Spleen (tissue), 11 donors: ENCODE measurements around the gene SIM1. TPM values are rescaled to one million over a fixed set of nuclear protein-coding genes. Genes with fewer than 3 reads are reported as not detected.
A peak's percentile ranks its signal among the peaks of the same experiment; 100 is the strongest.

ENCODE experiments used
- DNase-seq: peaks from one replicate; pipeline ENCODE4 v3.0.0-alpha.2; 2020
- H3K27ac ChIP-seq, 8 donors: fragments of 200-600 bp; sonication (generic) in 7 of 8; 1 replicate in 4 of 8; 2 replicates in 4 of 8; pipeline versions ENCODE4 v1.5.0 to v1.8.0; 2016 to 2021; ENCODE audit warnings: inconsistent platforms in 4 of 8, mild to moderate bottlenecking in 4 of 8, moderate library complexity in 1 of 8
- H3K27me3 ChIP-seq, 7 donors: fragments of 200-600 bp; sonication (generic) in 6 of 7; replicated peaks in 1 of 7; 1 replicate in 4 of 7; 2 replicates in 3 of 7; pipeline versions ENCODE4 v1.5.0 to v1.8.0; 2016 to 2021; ENCODE audit warnings: inconsistent platforms in 3 of 7, mild to moderate bottlenecking in 1 of 7
- H3K36me3 ChIP-seq, 6 donors: fragments of 200-600 bp; sonication (generic) in 5 of 6; 1 replicate in 4 of 6; 2 replicates in 2 of 6; pipeline versions ENCODE4 v1.5.0 to v1.8.0; 2016 to 2021; ENCODE audit warnings: inconsistent platforms in 2 of 6
- H3K4me1 ChIP-seq, 6 donors: fragments of 200-600 bp; sonication (generic) in 5 of 6; 1 replicate in 3 of 6; 2 replicates in 3 of 6; pipeline versions ENCODE4 v1.5.0 to v1.8.0; 2016 to 2021; ENCODE audit warnings: inconsistent platforms in 3 of 6
- H3K4me3 ChIP-seq, 8 donors: fragments of 200-600 bp; sonication (generic) in 7 of 8; 1 replicate in 4 of 8; 2 replicates in 4 of 8; pipeline versions ENCODE4 v1.5.0 to v1.8.0; 2016 to 2021; ENCODE audit warnings: inconsistent platforms in 4 of 8, mild to moderate bottlenecking in 4 of 8, moderate library complexity in 2 of 8
- H3K9me3 ChIP-seq, 8 donors: fragments of 200-600 bp; sonication (generic) in 7 of 8; 1 replicate in 4 of 8; 2 replicates in 4 of 8; pipeline versions ENCODE4 v1.5.0 to v1.8.0; 2016 to 2021; ENCODE audit warnings: inconsistent platforms in 4 of 8
- POLR2A ChIP-seq, 3 donors: fragments of 450-650 bp; IDR thresholded peaks; one replicate each; pipeline ENCODE4 v1.5.1; 2017; ENCODE audit warnings: antibody characterized with exemption in 3 of 3, mild to moderate bottlenecking in 1 of 3
- POLR2AphosphoS5 ChIP-seq, 3 donors: sonication (generic); formaldehyde crosslinking; IDR thresholded peaks; one replicate each; pipeline ENCODE4 v1.5.1; 2017; ENCODE audit warnings: antibody characterized with exemption in 3 of 3
- WGBS, 5 donors: extraction: QIAGEN DNeasy Blood & Tissue Kit in 3 of 5; methylation state at CpG; one replicate each; pipeline versions ENCODE4 v1.1.5 to v1.1.7; 2013 to 2018; 5-methylcytosine and 5-hydroxymethylcytosine counted together
- intact Hi-C: fragments of 100-400 bp; cut with DNase I; formaldehyde crosslinking; loops from one replicate; pipeline ENCODE4 v1.15.0; 2023; ENCODE audit warnings: low total_unique reads
- polyA plus RNA-seq, 3 donors: library from polyadenylated mRNA; stranded (reverse); fragments of 200-250 nt; gene quantifications; one replicate each; pipeline ENCODE4 v1.2.1, GENCODE V29; 2013
- total RNA-seq, 7 donors: library from RNA; depleted of rRNA in 3 of 7; stranded (reverse); fragments of >200 nt in 3 of 7; fragmentation: NEBNext Ultra II Directional in 4 of 7; extraction: Animal tissue kit (Norgen Biotek cat#: 25700) in 4 of 7; gene quantifications; one replicate each; pipeline versions ENCODE4 v1.1.0 to v1.2.1, GENCODE V29; 2016 to 2021
- TF ChIP-seq, protein P1 (sequence below), 11 experiments: fragments of 200-600 bp in 7 of 11; fragments of 450-650 bp in 4 of 11; sonication (generic) in 4 of 11; IDR thresholded peaks in 8 of 11; conservative IDR thresholded peaks in 3 of 11; 1 replicate in 7 of 11; 2 replicates in 4 of 11; pipeline versions ENCODE4 v1.4.0 to v1.8.0; 2016 to 2021; ENCODE audit warnings: antibody characterized with exemption in 11 of 11, inconsistent platforms in 4 of 11, mild to moderate bottlenecking in 1 of 11
- donor health status: healthy with polysubstance abuse.
- donor health status: DM: no; HTN: no; CAD: no; lungs with moderate emphysema.
- donor health status: DM: no; HTN: no; CAD: no.
- donor health status: Bipolar disorder and iron deficiency.
- donor health status: healthy.
- donor health status: DM: no; HTN: no; CAD: no.
- donor health status: DM: yes; HTN: yes; CAD: no.

SIM1 gene
- total and polyA plus RNA-seq, 10 donors, result not detected

DNA sequence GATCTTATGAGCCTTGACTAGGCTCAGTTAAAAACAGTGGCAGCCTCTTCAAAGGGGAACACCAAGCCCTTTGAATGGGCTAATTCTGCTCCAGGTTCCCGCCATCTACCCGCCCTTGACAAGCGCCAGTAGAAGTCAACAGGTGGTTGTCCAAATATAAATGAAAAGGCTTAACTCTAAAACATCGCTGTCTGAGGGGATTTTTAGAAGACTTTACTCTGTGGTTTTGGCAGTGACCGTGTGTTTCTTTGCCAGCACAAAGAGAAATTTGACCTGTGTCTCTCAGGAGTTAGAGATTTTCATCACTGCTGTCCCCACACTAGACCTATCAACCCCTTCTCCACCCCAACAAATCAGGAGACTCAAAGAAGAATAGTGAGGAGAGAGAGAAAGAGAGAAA is 19.8 kb upstream of the SIM1 start:
- H3K27me3 ChIP-seq, result peaks cover 0 to 25% (median 0%) of the 10 kb centered on the region in 7 donors
- DNase-seq, result no peak
- H3K27ac ChIP-seq, result no peak overlapping the region
- no peaks in the 10 kb centered on the region for H3K36me3 ChIP-seq
- H3K4me3 ChIP-seq, result no peak overlapping the region
- intact Hi-C loops, result loop anchor here (5.0 kb wide), 1 partner anchor 372 kb away; no protein-coding TSS in a partner anchor
- TF ChIP-seq POLR2AphosphoS5 (IDR thresholded peaks at IDR 0.05) (no peak), POLR2A (IDR thresholded peaks at IDR 0.05) (no peak)
- no peaks in the 10 kb centered on the region for H3K9me3 ChIP-seq
- no peaks in the 10 kb centered on the region for H3K4me1 ChIP-seq
- 69 to 86% (median 77%) methylated on average over 5 of the region's 5 CpGs for WGBS, 5 donors

DNA sequence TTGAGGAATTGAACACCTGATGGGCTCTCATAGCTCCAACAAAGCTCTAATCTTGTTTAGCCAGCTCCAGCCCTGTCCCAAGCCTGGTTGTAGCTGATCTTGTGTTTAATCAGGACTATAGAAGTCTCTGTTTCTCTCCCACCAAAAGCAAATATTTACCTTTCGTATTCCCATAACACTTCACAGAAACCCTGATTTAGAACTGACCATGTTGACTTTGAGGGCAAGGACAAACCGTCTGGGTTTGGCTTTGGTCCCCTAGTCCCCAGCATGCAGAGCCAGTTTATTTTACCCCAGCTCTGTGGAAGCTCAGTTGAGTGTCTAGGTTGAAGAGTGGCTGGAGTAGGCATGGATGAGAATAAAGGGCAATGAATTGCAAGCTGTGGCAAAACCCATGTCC is 18.0 kb upstream of the SIM1 start:
- WGBS, 5 donors, result 81 to 86% (median 83%) methylated on average over 2 of the region's 2 CpGs
- Histone ChIP-seq H3K27ac (no peak overlapping the region), H3K9me3 (no peaks in the 10 kb centered on the region), H3K27me3 (peaks cover 0 to 31% (median 0%) of the 10 kb centered on the region in 7 donors), H3K4me3 (no peak overlapping the region), H3K36me3 (no peaks in the 10 kb centered on the region), H3K4me1 (no peaks in the 10 kb centered on the region)
- DNase-seq, result no peak
- TF ChIP-seq POLR2A (IDR thresholded peaks at IDR 0.05), result no peak
- TF ChIP-seq POLR2AphosphoS5 (IDR thresholded peaks at IDR 0.05), result no peak
- TF ChIP-seq, protein P1, sequence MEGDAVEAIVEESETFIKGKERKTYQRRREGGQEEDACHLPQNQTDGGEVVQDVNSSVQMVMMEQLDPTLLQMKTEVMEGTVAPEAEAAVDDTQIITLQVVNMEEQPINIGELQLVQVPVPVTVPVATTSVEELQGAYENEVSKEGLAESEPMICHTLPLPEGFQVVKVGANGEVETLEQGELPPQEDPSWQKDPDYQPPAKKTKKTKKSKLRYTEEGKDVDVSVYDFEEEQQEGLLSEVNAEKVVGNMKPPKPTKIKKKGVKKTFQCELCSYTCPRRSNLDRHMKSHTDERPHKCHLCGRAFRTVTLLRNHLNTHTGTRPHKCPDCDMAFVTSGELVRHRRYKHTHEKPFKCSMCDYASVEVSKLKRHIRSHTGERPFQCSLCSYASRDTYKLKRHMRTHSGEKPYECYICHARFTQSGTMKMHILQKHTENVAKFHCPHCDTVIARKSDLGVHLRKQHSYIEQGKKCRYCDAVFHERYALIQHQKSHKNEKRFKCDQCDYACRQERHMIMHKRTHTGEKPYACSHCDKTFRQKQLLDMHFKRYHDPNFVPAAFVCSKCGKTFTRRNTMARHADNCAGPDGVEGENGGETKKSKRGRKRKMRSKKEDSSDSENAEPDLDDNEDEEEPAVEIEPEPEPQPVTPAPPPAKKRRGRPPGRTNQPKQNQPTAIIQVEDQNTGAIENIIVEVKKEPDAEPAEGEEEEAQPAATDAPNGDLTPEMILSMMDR (IDR thresholded peaks at IDR 0.05 in 8 of 11, conservative IDR thresholded peaks at IDR 0.05 in 3 of 11), result no peak
- intact Hi-C loops, result loop anchor here (5.0 kb wide), 1 partner anchor 370 kb away; no protein-coding TSS in a partner anchor

DNA sequence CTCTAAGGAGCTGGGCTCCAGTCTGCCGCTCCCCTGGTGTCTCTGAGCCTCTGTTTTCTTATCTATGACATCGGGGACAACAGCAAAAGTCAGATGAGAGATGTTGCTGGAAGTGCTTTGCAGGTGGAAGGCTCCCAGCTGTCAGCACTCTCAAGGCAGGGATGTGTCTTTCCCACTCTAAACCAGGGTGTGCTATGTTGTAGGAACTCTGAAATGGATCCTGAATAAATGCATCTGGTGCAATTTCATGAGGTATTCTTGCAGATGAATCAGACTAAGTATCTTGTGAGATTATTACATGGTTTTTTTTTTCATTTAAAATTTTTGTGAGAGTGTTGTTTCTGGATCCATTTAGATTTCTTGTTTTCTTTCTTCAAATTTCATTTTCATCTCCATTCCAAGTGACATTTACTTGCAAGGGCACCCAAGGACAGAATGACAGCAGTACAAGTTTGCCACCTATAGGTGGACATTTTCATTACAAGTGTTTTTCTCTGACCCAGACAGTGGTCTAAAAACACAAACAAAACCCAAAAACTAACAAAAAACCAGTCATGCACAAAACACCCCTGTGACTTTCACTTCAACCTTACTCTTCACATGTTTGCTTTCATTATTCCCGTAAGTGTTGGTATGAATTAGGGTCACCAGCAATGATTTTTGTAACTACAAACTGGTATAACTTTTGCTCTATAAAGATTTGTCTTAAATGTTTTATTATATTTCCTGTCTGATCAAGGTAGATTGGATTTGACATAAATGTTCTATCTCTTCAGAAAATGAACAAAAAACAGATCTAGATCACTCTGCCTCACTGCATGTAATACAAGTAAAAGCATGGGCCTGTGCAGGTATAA is 14.7 kb upstream of the SIM1 start:
- Histone ChIP-seq H3K9me3 (no peaks in the 10 kb centered on the region), H3K27ac (no peak overlapping the region), H3K4me3 (no peak overlapping the region), H3K36me3 (no peaks in the 10 kb centered on the region), H3K27me3 (peaks cover 0 to 34% (median 0%) of the 10 kb centered on the region in 7 donors), H3K4me1 (no peaks in the 10 kb centered on the region)
- DNase-seq, result no peak
- intact Hi-C loops, result loop anchor here (5.0 kb wide), 1 partner anchor 367 kb away; no protein-coding TSS in a partner anchor
- TF ChIP-seq, protein P1 (IDR thresholded peaks at IDR 0.05 in 8 of 11, conservative IDR thresholded peaks at IDR 0.05 in 3 of 11), result peak in 9 of 11 experiments; percentile 47 to 70 (median 56)
- TF ChIP-seq POLR2A (IDR thresholded peaks at IDR 0.05), result no peak
- 60 to 72% (median 71%) methylated on average over 3 of the region's 3 CpGs for WGBS, 5 donors

DNA sequence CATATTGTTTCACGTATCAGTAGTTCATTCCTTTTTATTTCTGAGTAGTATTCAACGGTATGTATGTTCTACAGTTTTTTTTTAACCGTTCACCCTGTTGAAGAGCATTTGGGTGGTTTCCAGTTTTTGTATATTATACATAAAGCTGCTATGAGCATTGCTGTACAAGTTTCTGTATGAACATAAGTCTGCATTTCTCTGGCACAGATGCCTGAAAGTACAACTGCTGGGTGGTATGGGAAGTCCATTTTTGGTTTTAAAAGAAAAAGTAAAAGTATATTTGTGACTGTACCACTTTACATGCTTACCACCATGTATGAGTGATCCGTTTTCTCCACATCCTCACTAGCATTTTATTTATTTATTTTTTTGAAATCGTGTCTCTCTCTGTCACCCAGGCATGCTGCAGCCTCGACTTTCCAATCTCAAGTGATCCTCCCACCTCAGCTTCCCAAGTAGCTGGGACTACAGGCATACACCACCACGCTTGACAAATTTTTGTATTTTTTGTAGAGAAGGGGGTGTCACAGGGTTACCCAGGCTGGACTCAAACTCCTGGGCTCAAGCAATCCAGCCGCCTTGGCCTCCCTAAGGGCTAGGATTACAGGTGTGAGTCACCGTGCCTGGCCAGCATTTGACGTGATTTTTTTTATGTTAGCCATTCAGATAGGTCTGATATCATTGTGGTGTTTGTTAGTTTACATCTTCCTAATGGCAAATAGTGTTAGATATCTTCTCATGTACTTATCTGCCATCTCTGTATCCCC is 11.0 kb upstream of the SIM1 start:
- Histone ChIP-seq H3K36me3 (no peaks in the 10 kb centered on the region), H3K4me3 (no peak overlapping the region), H3K27ac (no peak overlapping the region), H3K27me3 (peaks cover 0 to 60% (median 17%) of the 10 kb centered on the region in 7 donors), H3K4me1 (no peaks in the 10 kb centered on the region), H3K9me3 (no peaks in the 10 kb centered on the region)
- no peak for TF ChIP-seq POLR2A (IDR thresholded peaks at IDR 0.05)
- WGBS, 5 donors, result 66 to 75% (median 72%) methylated on average over 10 of the region's 10 CpGs
- no peak for DNase-seq
- intact Hi-C loops, result no loop called here

DNA sequence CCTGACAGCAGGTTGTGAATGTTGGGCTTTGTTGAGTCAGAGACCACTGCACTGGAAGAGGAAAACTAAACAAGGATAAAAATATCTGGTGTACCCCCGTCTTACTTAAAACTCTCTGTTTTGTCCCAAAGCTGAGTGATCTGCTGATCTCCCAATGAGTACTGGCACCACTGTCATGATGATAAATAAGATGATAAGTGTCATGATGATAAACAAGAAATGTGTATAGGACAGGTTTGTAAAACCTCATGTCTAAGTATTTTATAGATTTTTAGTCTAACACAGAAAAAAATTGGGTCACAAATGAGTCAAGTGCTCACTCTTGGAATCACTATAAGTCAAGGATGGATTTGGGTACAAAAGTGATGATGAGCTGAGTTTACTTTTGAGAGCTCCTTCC is 8.5 kb upstream of the SIM1 start:
- H3K4me1 ChIP-seq, result no peaks in the 10 kb centered on the region
- H3K4me3 ChIP-seq, result no peak overlapping the region
- no peaks in the 10 kb centered on the region for H3K9me3 ChIP-seq
- no peak for TF ChIP-seq POLR2AphosphoS5 (IDR thresholded peaks at IDR 0.05)
- no peak for TF ChIP-seq POLR2A (IDR thresholded peaks at IDR 0.05)
- TF ChIP-seq, protein P1 (IDR thresholded peaks at IDR 0.05 in 8 of 11, conservative IDR thresholded peaks at IDR 0.05 in 3 of 11), result no peak
- intact Hi-C loops, result no loop called here
- H3K27ac ChIP-seq, result no peak overlapping the region
- 38 to 66% (median 59%) methylated on average over 1 of the region's 1 CpG for WGBS, 5 donors
- no peaks in the 10 kb centered on the region for H3K36me3 ChIP-seq
- H3K27me3 ChIP-seq, result peaks cover 6 to 76% (median 35%) of the 10 kb centered on the region in 7 donors
- DNase-seq, result no peak
